MCF 10A (cell line): ENCODE results near the gene OR1I1. TPM values are rescaled to one million over a fixed set of nuclear protein-coding genes. Genes with fewer than 3 reads are reported as not detected.

Experiments used
- BruUV-seq: library from RNA; stranded (reverse); fragments of 400-500 nt; replicated peaks from 2 replicates; lab custom pipeline; 2021; lab: Mats Ljungman, UMichigan
- CTCF ChIA-PET: fragments of 300-600 bp; sonication (Branson Sonifier 250); formaldehyde crosslinking; extraction: SDS; loops from one replicate; lab custom pipeline; 2021; ENCODE audit warnings: antibody characterized with exemption, inconsistent platforms; lab: Yijun Ruan, JAX
- POLR2A ChIA-PET: fragments of 300-600, 350-650 bp; sonication (Branson Sonifier 250); formaldehyde crosslinking; extraction: SDS; loops from one replicate; lab custom pipeline; 2020; ENCODE audit warnings: antibody characterized with exemption, inconsistent platforms; lab: Yijun Ruan, JAX
- DNase-seq: peaks from one replicate; pipeline ENCODE4 v3.0.0-alpha.2; 2018; ENCODE audit not compliant: unreplicated experiment
- H3K27ac Mint-ChIP-seq: one replicate; pipeline ENCODE4 v1.8.0; 2022; ENCODE audit warnings: mild to moderate bottlenecking, low read depth, mixed read lengths; ENCODE audit not compliant: unreplicated experiment
- H3K27me3 Mint-ChIP-seq: one replicate; pipeline ENCODE4 v1.8.0; 2022; ENCODE audit warnings: mixed read lengths; ENCODE audit not compliant: insufficient read depth, unreplicated experiment
- H3K36me3 Mint-ChIP-seq: one replicate; pipeline ENCODE4 v1.8.0; 2022; ENCODE audit warnings: mild to moderate bottlenecking, moderate library complexity, mixed read lengths; ENCODE audit not compliant: insufficient read depth, unreplicated experiment
- H3K4me1 Mint-ChIP-seq: one replicate; pipeline ENCODE4 v1.8.0; 2022; ENCODE audit warnings: mixed read lengths; ENCODE audit not compliant: insufficient read depth, unreplicated experiment
- H3K4me3 Mint-ChIP-seq: one replicate; pipeline ENCODE4 v1.8.0; 2022; ENCODE audit warnings: mild to moderate bottlenecking, moderate library complexity, mixed read lengths; ENCODE audit not compliant: unreplicated experiment
- H3K9me3 Mint-ChIP-seq: one replicate; pipeline ENCODE4 v1.8.0; 2022; ENCODE audit warnings: mixed read lengths; ENCODE audit not compliant: unreplicated experiment
- intact Hi-C: fragments of 100-400 bp; cut with micrococcal nuclease; formaldehyde crosslinking; loops from 2 replicates; pipeline ENCODE4 v1.14.1; 2022
- total RNA-seq: library from RNA; stranded (reverse); gene quantifications from 2 replicates; pipeline ENCODE4 v1.2.3, GENCODE V29; 2022
- TF ChIP-seq, protein P1 (sequence below): fragments of 200-600 bp; IDR thresholded peaks from one replicate; pipeline ENCODE4 v1.8.0; 2022; ENCODE audit warnings: antibody characterized with exemption, mild to moderate bottlenecking; ENCODE audit not compliant: unreplicated experiment

Gene OR1I1
- total RNA-seq, 1 experiment from 2014 or later = not detected

DNA sequence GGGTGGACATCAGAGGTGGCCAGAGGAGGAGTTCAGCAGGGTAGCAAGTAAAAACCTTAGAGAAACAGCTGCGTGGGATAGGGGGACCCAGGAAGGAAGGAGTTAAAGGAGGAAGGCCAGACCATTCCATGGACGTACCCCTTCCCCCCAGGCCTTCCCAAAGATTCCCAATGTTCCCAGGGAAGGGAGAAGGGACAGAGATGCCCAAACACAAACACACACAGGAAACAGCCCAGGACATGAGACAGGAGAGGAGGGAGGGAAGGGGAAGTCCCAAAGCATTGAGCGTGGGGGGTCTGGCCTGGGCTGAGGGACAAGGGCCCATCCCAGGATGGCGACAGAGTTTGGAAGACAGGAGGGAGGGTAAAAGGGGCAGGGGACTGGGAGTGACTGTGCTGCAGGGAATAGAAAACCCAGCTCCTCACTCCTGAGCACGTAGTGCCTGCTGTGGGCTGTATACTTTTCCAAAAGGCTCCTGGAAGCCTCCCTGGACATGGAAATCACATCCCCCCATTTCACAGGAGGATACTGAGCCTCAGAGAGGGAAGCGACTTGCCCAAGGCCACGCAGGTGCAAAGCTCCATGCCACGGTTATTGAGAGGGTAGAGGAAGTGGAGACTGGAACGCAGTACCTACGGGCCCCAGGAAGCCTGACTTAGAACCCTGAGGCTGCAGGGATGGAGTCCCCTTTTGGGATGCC is 26.3 kb downstream of the OR1I1 start:
- Mint-ChIP-seq H3K27ac (peak overlapping the region; percentile 88), H3K27me3 (no peaks in the 10 kb centered on the region), H3K4me1 (peaks cover 15% of the 10 kb centered on the region), H3K36me3 (peaks cover 26% of the 10 kb centered on the region), H3K9me3 (peaks cover 13% of the 10 kb centered on the region), H3K4me3 (peak overlapping the region; percentile 78)
- TSS peak; percentile 22 for BruUV-seq
- intact Hi-C loops = no loop called here
- ChIA-PET CTCF (interaction anchor here (0.6 to 1.2 kb wide), 5 partner anchors 16 to 771 kb away, joined by 3 read pairs; no protein-coding TSS in a partner anchor), POLR2A (interaction anchor here (0.5 to 1.2 kb wide), 5 partner anchors 8 to 200 kb away, joined by 3 read pairs; no protein-coding TSS in a partner anchor)
- TF ChIP-seq, protein P1, sequence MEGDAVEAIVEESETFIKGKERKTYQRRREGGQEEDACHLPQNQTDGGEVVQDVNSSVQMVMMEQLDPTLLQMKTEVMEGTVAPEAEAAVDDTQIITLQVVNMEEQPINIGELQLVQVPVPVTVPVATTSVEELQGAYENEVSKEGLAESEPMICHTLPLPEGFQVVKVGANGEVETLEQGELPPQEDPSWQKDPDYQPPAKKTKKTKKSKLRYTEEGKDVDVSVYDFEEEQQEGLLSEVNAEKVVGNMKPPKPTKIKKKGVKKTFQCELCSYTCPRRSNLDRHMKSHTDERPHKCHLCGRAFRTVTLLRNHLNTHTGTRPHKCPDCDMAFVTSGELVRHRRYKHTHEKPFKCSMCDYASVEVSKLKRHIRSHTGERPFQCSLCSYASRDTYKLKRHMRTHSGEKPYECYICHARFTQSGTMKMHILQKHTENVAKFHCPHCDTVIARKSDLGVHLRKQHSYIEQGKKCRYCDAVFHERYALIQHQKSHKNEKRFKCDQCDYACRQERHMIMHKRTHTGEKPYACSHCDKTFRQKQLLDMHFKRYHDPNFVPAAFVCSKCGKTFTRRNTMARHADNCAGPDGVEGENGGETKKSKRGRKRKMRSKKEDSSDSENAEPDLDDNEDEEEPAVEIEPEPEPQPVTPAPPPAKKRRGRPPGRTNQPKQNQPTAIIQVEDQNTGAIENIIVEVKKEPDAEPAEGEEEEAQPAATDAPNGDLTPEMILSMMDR = no peak
- peak; percentile 12 for DNase-seq

DNA sequence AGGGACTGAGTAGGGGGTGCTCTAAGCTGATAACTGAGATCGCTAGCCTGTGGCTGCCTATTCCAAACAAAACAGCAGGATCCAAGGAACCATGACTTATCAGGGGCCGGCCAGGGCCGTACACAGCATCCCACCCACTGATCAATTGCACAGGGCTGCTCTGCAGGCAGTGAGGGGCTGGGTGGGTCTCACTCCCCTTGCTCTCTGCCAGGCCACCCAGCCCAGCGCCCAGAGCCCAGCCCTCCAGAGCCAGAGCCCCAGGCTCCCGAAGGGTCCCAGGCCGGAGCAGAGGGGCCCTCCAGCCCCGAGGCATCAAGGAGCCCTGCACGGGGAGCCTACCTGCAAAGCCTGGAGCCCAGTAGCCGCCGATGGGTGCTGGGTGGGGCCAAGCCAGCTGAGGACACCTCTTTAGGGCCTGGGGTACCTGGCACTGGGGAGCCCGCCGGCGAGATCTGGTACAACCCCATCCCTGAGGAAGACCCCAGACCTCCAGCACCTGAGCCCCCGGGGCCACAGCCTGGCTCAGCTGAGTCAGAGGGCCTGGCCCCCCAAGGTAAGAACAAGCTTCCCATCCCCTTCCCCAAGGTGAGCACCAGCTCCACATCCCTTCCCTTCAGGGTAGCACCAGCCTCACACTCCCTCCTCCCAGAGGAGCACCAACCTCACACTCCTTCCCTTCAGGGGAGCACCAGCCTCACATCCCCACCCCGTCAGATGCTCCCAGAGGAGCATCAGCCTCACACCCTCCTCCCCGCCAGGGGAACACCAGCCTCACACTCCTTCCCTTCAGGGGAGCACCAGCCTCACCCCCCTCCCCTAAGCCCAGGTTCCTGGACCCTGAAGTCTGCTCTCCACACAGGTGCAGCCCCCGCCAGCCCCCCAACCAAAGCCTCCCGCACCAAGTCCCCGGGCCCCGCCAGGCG is 27.1 kb downstream of the OR1I1 start:
- Mint-ChIP-seq H3K36me3 (peaks cover 30% of the 10 kb centered on the region), H3K27me3 (no peaks in the 10 kb centered on the region), H3K4me1 (peaks cover 15% of the 10 kb centered on the region), H3K27ac (peak overlapping the region; percentile 88), H3K4me3 (no peak overlapping the region), H3K9me3 (peaks cover 6% of the 10 kb centered on the region)
- TF ChIP-seq, protein P1 = no peak
- no TSS peak for BruUV-seq
- CTCF ChIA-PET = interaction anchor here (0.9 to 1.2 kb wide), 2 partner anchors 17 to 41 kb away, joined by 3 read pairs; no protein-coding TSS in a partner anchor
- intact Hi-C loops = no loop called here
- POLR2A ChIA-PET = interaction anchor here (0.5 to 0.6 kb wide), 3 partner anchors 7 to 1367 kb away, joined by 3 read pairs; no protein-coding TSS in a partner anchor
- DNase-seq = no peak

DNA sequence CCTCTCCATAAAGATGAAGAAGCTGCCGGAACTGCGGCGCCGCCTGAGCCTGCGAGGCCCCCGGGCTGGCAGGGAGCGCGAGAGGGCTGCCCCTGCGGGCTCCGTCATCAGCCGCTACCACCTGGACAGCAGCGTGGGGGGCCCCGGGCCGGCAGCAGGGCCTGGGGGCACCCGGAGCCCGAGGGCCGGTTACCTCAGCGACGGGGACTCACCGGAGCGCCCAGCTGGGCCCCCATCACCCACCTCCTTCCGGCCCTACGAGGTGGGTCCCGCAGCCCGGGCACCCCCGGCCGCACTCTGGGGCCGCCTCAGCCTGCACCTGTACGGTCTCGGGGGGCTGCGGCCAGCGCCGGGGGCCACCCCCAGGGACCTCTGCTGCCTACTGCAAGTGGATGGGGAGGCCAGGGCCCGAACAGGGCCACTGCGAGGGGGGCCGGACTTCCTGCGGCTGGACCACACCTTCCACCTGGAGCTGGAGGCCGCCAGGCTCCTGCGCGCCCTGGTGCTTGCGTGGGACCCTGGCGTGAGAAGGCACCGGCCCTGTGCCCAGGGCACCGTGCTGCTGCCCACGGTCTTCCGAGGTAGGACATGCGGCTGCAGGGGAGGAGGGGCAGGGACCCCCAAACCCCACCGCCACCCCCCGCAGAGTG is 27.9 kb downstream of the OR1I1 start:
- no peak overlapping the region for H3K4me3 Mint-ChIP-seq
- H3K4me1 Mint-ChIP-seq = peaks cover 15% of the 10 kb centered on the region
- CTCF ChIA-PET = interaction anchor here (1.2 kb wide), 1 partner anchor 40 kb away, joined by 3 read pairs; no protein-coding TSS in a partner anchor
- no peaks in the 10 kb centered on the region for H3K27me3 Mint-ChIP-seq
- H3K27ac Mint-ChIP-seq = no peak overlapping the region
- BruUV-seq = no TSS peak
- intact Hi-C loops = no loop called here
- H3K9me3 Mint-ChIP-seq = no peaks in the 10 kb centered on the region
- TF ChIP-seq, protein P1 = no peak
- POLR2A ChIA-PET = no interaction called here
- no peak for DNase-seq
- H3K36me3 Mint-ChIP-seq = peaks cover 25% of the 10 kb centered on the region
